HCT116 (cell line): ENCODE measurements around the gene CD2. TPM values are rescaled to one million over a fixed set of nuclear protein-coding genes. Genes with fewer than 3 reads are reported as not detected.
A peak's percentile ranks its signal among the peaks of the same experiment; 100 is the strongest.

Source experiments
- ATAC-seq: fragments of 200-7000 bp; cut with Tn5 transposase; 2 replicates; pipeline ENCODE4 v1.9.1; 2020; ENCODE audit warnings: mild to moderate bottlenecking, moderate library complexity
- BruUV-seq: library from RNA; stranded (reverse); fragments of 400-500 nt; replicated peaks from 2 replicates; lab custom pipeline; 2021; lab: Mats Ljungman, UMichigan
- CTCF ChIA-PET: fragments of 300-600 bp; sonication (Branson Sonifier 250); formaldehyde crosslinking; loops from one replicate; lab custom pipeline; 2021; ENCODE audit warnings: antibody characterized with exemption; lab: Charles Lee
- POLR2A ChIA-PET: fragments of 300-600, 350-600 bp; sonication (Branson Sonifier 250); formaldehyde crosslinking; loops from one replicate; lab custom pipeline; 2021; ENCODE audit warnings: antibody characterized with exemption; lab: Charles Lee
- RAD21 ChIA-PET, 2 experiments: fragments of 300-600 bp; sonication (Branson Sonifier 250); formaldehyde crosslinking; loops; one replicate each; lab custom pipeline; 2023; ENCODE audit warnings: low total read pairs in 2 of 2; ENCODE audit not compliant: uncharacterized antibody in 2 of 2, unreplicated experiment in 2 of 2, low non-redundant PET in 1 of 2; lab: Charles Lee
- DNase-seq: peaks from one replicate; pipeline ENCODE4 v3.0.0-alpha.2; 2010; ENCODE audit warnings: low read depth, low spot score
- H2AFZ ChIP-seq: fragments of 200-600 bp; shearing (Covaris generic), sonication (generic); 2 replicates; pipeline ENCODE4 v1.6.1; 2017; ENCODE audit warnings: low read depth, mixed run types, mixed read lengths, antibody characterized with exemption, low read length; ENCODE audit not compliant: poor library complexity, severe bottlenecking
- H3K27ac ChIP-seq: 2 replicates; pipeline ENCODE4 v1.5.1; 2012; ENCODE audit warnings: low read depth, low read length
- H3K27me3 ChIP-seq: fragments of 200-600 bp; sonication (generic); 2 replicates; pipeline ENCODE4 v1.6.1; 2016; ENCODE audit warnings: mixed run types, low read length, mixed read lengths; ENCODE audit not compliant: insufficient read depth
- H3K36me3 ChIP-seq, 2 experiments: fragments of 200-500 bp in 1 of 2; fragments of 200-600 bp in 1 of 2; sonication (Bioruptor generic) in 1 of 2; sonication (generic) in 1 of 2; 2 replicates each; pipeline versions ENCODE4 v1.5.1 to v1.6.1; 2014 to 2016; ENCODE audit warnings: low read length in 2 of 2, inconsistent platforms in 1 of 2, mixed read lengths in 1 of 2, mixed run types in 1 of 2; ENCODE audit not compliant: insufficient read depth in 2 of 2, control insufficient read depth in 1 of 2
- H3K4me1 ChIP-seq, 2 experiments: fragments of 200-600 bp in 1 of 2; sonication (generic) in 1 of 2; 2 replicates each; pipeline versions ENCODE4 v1.5.1 to v1.6.1; 2012 to 2017; ENCODE audit warnings: low read length in 2 of 2, inconsistent platforms in 1 of 2, mild to moderate bottlenecking in 1 of 2, mixed read lengths in 1 of 2, mixed run types in 1 of 2, moderate library complexity in 1 of 2; ENCODE audit not compliant: insufficient read depth in 2 of 2, control insufficient read depth in 1 of 2
- H3K4me2 ChIP-seq: fragments of 200-600 bp; sonication (generic); 2 replicates; pipeline ENCODE4 v1.6.1; 2017; ENCODE audit warnings: mixed run types, low read length, mixed read lengths
- H3K4me3 ChIP-seq, 2 experiments: fragments of 200-600 bp in 1 of 2; sonication (generic) in 1 of 2; replicated peaks in 1 of 2; 2 replicates each; pipeline ENCODE4 v1.5.1; 2011 to 2016; ENCODE audit warnings: low read length in 2 of 2, control low read depth in 1 of 2, low read depth in 1 of 2, mild to moderate bottlenecking in 1 of 2, mixed read lengths in 1 of 2, mixed run types in 1 of 2
- H3K79me2 ChIP-seq: fragments of 200-600 bp; sonication (generic); 2 replicates; pipeline ENCODE4 v1.6.1; 2017; ENCODE audit warnings: mild to moderate bottlenecking, mixed run types, low read length, moderate library complexity, mixed read lengths; ENCODE audit not compliant: insufficient read depth
- H3K9ac ChIP-seq: fragments of 200-600 bp; sonication (generic); 2 replicates; pipeline ENCODE4 v1.6.1; 2016; ENCODE audit warnings: low read length, mixed read lengths
- H3K9me2 ChIP-seq: fragments of 200-600 bp; sonication (generic), shearing (Covaris generic); 2 replicates; pipeline ENCODE4 v1.6.1; 2017; ENCODE audit warnings: mixed run types, mild to moderate bottlenecking, moderate library complexity; ENCODE audit not compliant: insufficient read depth
- H3K9me3 ChIP-seq, 2 experiments: fragments of 200-500 bp in 1 of 2; fragments of 200-600 bp in 1 of 2; sonication (Bioruptor generic) in 1 of 2; sonication (generic) in 1 of 2; 2 replicates each; pipeline ENCODE4 v1.6.1; 2014 to 2017; ENCODE audit warnings: low read length in 2 of 2, mixed read lengths in 2 of 2, inconsistent platforms in 1 of 2, low read depth in 1 of 2, mild to moderate bottlenecking in 1 of 2, mixed run types in 1 of 2, moderate library complexity in 1 of 2; ENCODE audit not compliant: control insufficient read depth in 1 of 2, insufficient read depth in 1 of 2
- H4K20me1 ChIP-seq: fragments of 200-600 bp; sonication (generic), shearing (Covaris generic); 2 replicates; pipeline ENCODE4 v1.6.1; 2017; ENCODE audit warnings: mixed run types, mild to moderate bottlenecking, moderate library complexity; ENCODE audit not compliant: insufficient read depth
- ATF3 ChIP-seq: IDR thresholded peaks from 2 replicates; pipeline ENCODE4 v1.6.1; 2012
- CTCF ChIP-seq, 3 experiments: fragments of 200-600 bp in 1 of 3; sonication (generic) in 1 of 3; IDR thresholded peaks in 2 of 3; conservative IDR thresholded peaks in 1 of 3; 2 replicates each; pipeline ENCODE4 v1.5.1; 2012 to 2017; ENCODE audit warnings: low read depth in 2 of 3, low read length in 2 of 3, antibody characterized with exemption in 1 of 3, borderline replicate concordance in 1 of 3, control low read depth in 1 of 3, mild to moderate bottlenecking in 1 of 3, mixed read lengths in 1 of 3, mixed run types in 1 of 3, moderate library complexity in 1 of 3; ENCODE audit not compliant: insufficient read depth in 1 of 3
- EGR1 ChIP-seq: IDR thresholded peaks from 2 replicates; pipeline ENCODE4 v1.6.1; 2012; ENCODE audit warnings: low read depth
- ELF1 ChIP-seq: IDR thresholded peaks from 2 replicates; pipeline ENCODE4 v1.6.1; 2012; ENCODE audit warnings: low read depth, borderline replicate concordance
- MAX ChIP-seq: IDR thresholded peaks from 2 replicates; pipeline ENCODE4 v1.6.1; 2012
- POLR2A ChIP-seq: IDR thresholded peaks from 2 replicates; pipeline ENCODE4 v1.7.0; 2011; ENCODE audit warnings: borderline replicate concordance; ENCODE audit not compliant: insufficient read depth, insufficient read length; ENCODE audit errors: extremely low read depth
- RAD21 ChIP-seq: IDR thresholded peaks from 2 replicates; pipeline ENCODE4 v1.6.1; 2012; ENCODE audit warnings: low read depth, mild to moderate bottlenecking
- TCF7L2 ChIP-seq: IDR thresholded peaks from 2 replicates; pipeline ENCODE4 v1.7.0; 2011; ENCODE audit warnings: borderline replicate concordance, inconsistent platforms; ENCODE audit not compliant: insufficient read depth, insufficient read length; ENCODE audit errors: extremely low read depth
- intact Hi-C: fragments of 100-400 bp; cut with micrococcal nuclease; formaldehyde crosslinking; loops from 2 replicates; pipeline ENCODE4 v1.10.0; 2022
- total RNA-seq: library from RNA; stranded (reverse); gene quantifications from one replicate; pipeline ENCODE4 v1.2.1, GENCODE V29; 2021; ENCODE audit not compliant: unreplicated experiment
- TF ChIP-seq, protein P1 (sequence below): IDR thresholded peaks from 2 replicates; pipeline ENCODE4 v1.6.1; 2012; ENCODE audit warnings: low read depth

The CD2 gene
- total RNA-seq, 1 experiment from 2014 or later: 0.57 TPM

GRCh38 chr1:116720364-116721038, 33.7 kb upstream of the CD2 start:
- RAD21 ChIA-PET: no interaction called here
- intact Hi-C loops: loop anchor here (5.0 to 10.0 kb wide), 2 partner anchors 146 to 337 kb away; partner anchors contain the start of gene CD58
- H3K4me1 ChIP-seq: no peaks in the 10 kb centered on the region
- H2AFZ ChIP-seq: no peak overlapping the region
- no peaks in the 10 kb centered on the region for H4K20me1 ChIP-seq
- no peaks in the 10 kb centered on the region for H3K27me3 ChIP-seq
- no peak overlapping the region for H3K4me3 ChIP-seq
- no peaks in the 10 kb centered on the region for H3K9me3 ChIP-seq
- CTCF ChIA-PET: no interaction called here
- no peaks in the 10 kb centered on the region for H3K79me2 ChIP-seq
- H3K4me2 ChIP-seq: no peak overlapping the region
- H3K36me3 ChIP-seq: no peaks in the 10 kb centered on the region
- POLR2A ChIA-PET: no interaction called here
- no peak for TF ChIP-seq EGR1
- TF ChIP-seq CTCF (IDR thresholded peaks at IDR 0.05 in 2 of 3, conservative IDR thresholded peaks at IDR 0.05 in 1 of 3; ENCODE audit: borderline replicate concordance in 1 of 3, insufficient read depth in 1 of 3, low read depth in 2 of 3, low read length in 2 of 3): 0 out of 6 replicates have a peak, but pooled peaks of 1 of the 3 experiments have one; percentile 21
- TF ChIP-seq ELF1: no peak
- DNase-seq (no peak), ATAC-seq (peak; percentile 47; the same call in 1 of the 2 replicates)
- no peaks in the 10 kb centered on the region for H3K9me2 ChIP-seq
- no peak overlapping the region for H3K27ac ChIP-seq
- no TSS peak for BruUV-seq
- H3K9ac ChIP-seq: no peak overlapping the region

DNA sequence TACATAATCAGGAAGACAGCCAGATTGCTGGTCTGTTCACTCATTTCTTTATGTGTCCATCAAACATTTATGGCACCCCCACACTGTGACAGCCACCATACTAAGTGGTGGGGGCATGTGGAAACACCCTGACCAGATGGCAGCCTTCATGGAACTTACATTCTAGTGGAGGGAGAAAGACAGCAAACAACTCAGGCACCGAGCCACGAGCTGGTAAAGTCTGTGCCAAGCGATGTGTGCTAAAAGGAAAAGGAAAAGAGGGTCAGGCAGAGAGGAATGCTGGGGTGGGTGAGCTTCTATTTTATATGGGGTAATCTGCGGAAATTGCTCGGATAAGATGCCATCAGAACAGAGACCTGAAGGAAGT, 33.2 kb upstream of the CD2 start:
- Histone ChIP-seq H3K4me1 (no peaks in the 10 kb centered on the region), H3K4me3 (no peak overlapping the region), H3K9ac (no peak overlapping the region), H3K9me3 (no peaks in the 10 kb centered on the region), H3K27ac (no peak overlapping the region), H2AFZ (no peak overlapping the region), H3K79me2 (no peaks in the 10 kb centered on the region), H3K27me3 (no peaks in the 10 kb centered on the region), H3K4me2 (no peak overlapping the region), H3K36me3 (no peaks in the 10 kb centered on the region), H3K9me2 (no peaks in the 10 kb centered on the region), H4K20me1 (no peaks in the 10 kb centered on the region)
- CTCF ChIA-PET: no interaction called here
- BruUV-seq: no TSS peak
- no peak for ATAC-seq
- intact Hi-C loops: loop anchor here (5.0 to 10.0 kb wide), 2 partner anchors 146 to 336 kb away; partner anchors contain the start of gene CD58
- RAD21 ChIA-PET: no interaction called here
- POLR2A ChIA-PET: no interaction called here
- no peak for DNase-seq
- no peak for TF ChIP-seq MAX
- no peak for TF ChIP-seq TCF7L2
- TF ChIP-seq, protein P1, sequence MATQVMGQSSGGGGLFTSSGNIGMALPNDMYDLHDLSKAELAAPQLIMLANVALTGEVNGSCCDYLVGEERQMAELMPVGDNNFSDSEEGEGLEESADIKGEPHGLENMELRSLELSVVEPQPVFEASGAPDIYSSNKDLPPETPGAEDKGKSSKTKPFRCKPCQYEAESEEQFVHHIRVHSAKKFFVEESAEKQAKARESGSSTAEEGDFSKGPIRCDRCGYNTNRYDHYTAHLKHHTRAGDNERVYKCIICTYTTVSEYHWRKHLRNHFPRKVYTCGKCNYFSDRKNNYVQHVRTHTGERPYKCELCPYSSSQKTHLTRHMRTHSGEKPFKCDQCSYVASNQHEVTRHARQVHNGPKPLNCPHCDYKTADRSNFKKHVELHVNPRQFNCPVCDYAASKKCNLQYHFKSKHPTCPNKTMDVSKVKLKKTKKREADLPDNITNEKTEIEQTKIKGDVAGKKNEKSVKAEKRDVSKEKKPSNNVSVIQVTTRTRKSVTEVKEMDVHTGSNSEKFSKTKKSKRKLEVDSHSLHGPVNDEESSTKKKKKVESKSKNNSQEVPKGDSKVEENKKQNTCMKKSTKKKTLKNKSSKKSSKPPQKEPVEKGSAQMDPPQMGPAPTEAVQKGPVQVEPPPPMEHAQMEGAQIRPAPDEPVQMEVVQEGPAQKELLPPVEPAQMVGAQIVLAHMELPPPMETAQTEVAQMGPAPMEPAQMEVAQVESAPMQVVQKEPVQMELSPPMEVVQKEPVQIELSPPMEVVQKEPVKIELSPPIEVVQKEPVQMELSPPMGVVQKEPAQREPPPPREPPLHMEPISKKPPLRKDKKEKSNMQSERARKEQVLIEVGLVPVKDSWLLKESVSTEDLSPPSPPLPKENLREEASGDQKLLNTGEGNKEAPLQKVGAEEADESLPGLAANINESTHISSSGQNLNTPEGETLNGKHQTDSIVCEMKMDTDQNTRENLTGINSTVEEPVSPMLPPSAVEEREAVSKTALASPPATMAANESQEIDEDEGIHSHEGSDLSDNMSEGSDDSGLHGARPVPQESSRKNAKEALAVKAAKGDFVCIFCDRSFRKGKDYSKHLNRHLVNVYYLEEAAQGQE: no peak
- TF ChIP-seq ATF3: no peak
- no peak for TF ChIP-seq RAD21
- no peak for TF ChIP-seq POLR2A
- no peak for TF ChIP-seq CTCF (IDR thresholded peaks at IDR 0.05 in 2 of 3, conservative IDR thresholded peaks at IDR 0.05 in 1 of 3; ENCODE audit: borderline replicate concordance in 1 of 3, insufficient read depth in 1 of 3, low read depth in 2 of 3, low read length in 2 of 3)
